Measurements from ENCODE around the gene CCDC14. TPM values are rescaled to one million over a fixed set of nuclear protein-coding genes. Genes with fewer than 3 reads are reported as not detected.
"Not testable (repeated sequence)": the region's sequence is repeated elsewhere in the genome, so short reads cannot be mapped to it uniquely, and the experiment has no call there.

The CCDC14 gene
- total RNA-seq, 1 experiment from 2014 or later: 50.6 TPM

DNA sequence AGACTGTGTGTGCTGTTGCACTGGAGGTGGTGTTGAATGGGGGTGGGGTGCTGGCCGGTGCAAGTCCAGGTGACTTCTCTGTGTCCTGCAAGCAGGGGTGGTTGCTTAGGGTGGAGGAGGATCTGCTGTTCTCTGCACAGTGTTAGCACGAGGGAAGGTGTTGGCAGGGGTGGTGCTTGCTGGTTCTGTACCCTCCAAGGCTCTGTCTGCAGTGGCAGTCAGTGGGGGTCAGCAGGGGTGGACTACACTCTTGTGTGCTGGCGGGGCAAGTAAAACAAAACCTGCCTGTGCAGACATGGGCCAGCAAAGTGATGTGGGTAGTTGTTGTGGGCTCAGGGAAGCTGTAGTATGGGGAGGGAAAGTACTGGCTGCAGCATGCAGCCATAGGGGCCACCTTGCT, 25.4 kb upstream of the CCDC14 start:
- Histone ChIP-seq H3F3A (ENCODE audit: insufficient read depth, low read depth) (no peaks in the 10 kb centered on the region), H3K36me3 (ENCODE audit: low read depth) (no peaks in the 10 kb centered on the region), H3K4me1 (replicated peaks; ENCODE audit: insufficient read depth) (no peaks in the 10 kb centered on the region), H3K9me2 (ENCODE audit: insufficient read depth) (no peaks in the 10 kb centered on the region; the same call in 1 of the 2 replicates), H2AFZ (no peak overlapping the region), H3K27me3 (ENCODE audit: insufficient read depth, low read depth) (peaks cover 75% of the 10 kb centered on the region), H3K4me3 (no peak overlapping the region), H3K27ac (no peak overlapping the region), H3K4me2 (no peak overlapping the region), H3K9me3 (ENCODE audit: insufficient read depth, low read depth) (no peaks in the 10 kb centered on the region), H4K20me1 (ENCODE audit: insufficient read depth) (no peaks in the 10 kb centered on the region), H3K79me2 (ENCODE audit: low read depth) (no peaks in the 10 kb centered on the region)
- no TSS peak for BruUV-seq (replicated peaks)
- CTCF ChIA-PET: no interaction called here
- TF ChIP-seq EZH2 (IDR thresholded peaks at IDR 0.05; ENCODE audit: low read depth): no peak
- TF ChIP-seq, protein P1, sequence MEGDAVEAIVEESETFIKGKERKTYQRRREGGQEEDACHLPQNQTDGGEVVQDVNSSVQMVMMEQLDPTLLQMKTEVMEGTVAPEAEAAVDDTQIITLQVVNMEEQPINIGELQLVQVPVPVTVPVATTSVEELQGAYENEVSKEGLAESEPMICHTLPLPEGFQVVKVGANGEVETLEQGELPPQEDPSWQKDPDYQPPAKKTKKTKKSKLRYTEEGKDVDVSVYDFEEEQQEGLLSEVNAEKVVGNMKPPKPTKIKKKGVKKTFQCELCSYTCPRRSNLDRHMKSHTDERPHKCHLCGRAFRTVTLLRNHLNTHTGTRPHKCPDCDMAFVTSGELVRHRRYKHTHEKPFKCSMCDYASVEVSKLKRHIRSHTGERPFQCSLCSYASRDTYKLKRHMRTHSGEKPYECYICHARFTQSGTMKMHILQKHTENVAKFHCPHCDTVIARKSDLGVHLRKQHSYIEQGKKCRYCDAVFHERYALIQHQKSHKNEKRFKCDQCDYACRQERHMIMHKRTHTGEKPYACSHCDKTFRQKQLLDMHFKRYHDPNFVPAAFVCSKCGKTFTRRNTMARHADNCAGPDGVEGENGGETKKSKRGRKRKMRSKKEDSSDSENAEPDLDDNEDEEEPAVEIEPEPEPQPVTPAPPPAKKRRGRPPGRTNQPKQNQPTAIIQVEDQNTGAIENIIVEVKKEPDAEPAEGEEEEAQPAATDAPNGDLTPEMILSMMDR (conservative IDR thresholded peaks at IDR 0.05): no peak
- POLR2A ChIA-PET (ENCODE audit: unreplicated experiment): no interaction called here
- intact Hi-C loops (cut with micrococcal nuclease; ENCODE audit: unreplicated experiment): no loop called here
- no peak for DNase-seq

DNA sequence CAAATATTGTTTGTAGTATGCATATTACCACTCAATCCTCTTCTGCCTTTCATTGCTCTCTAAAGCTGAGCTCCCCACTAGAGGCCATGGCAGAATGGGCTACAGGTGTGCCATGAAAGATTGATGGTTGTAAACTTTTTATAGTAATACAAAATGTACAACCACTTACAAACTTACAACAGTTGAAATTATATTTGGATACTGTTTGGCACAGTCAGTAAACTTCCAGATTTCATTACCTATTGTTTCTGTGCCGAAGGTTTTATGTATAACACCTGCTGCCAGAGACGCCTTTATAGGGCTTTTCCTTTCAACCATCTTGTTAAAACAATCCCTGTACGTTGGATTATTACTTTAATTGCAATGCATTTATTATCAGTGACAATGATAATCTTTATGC, 23.9 kb upstream of the CCDC14 start:
- H2AFZ ChIP-seq: no peak overlapping the region
- peaks cover 80% of the 10 kb centered on the region for H3K27me3 ChIP-seq (ENCODE audit: insufficient read depth, low read depth)
- no TSS peak for BruUV-seq (replicated peaks)
- no peaks in the 10 kb centered on the region for H3F3A ChIP-seq (ENCODE audit: insufficient read depth, low read depth)
- intact Hi-C loops (cut with micrococcal nuclease; ENCODE audit: unreplicated experiment): loop anchor here (5.0 kb wide), 1 partner anchor 333 kb away; no protein-coding TSS in a partner anchor
- H3K9me3 ChIP-seq (ENCODE audit: insufficient read depth, low read depth): no peaks in the 10 kb centered on the region
- no peaks in the 10 kb centered on the region for H3K36me3 ChIP-seq (ENCODE audit: low read depth)
- no peak for TF ChIP-seq EZH2 (IDR thresholded peaks at IDR 0.05; ENCODE audit: low read depth)
- TF ChIP-seq, protein P1 (conservative IDR thresholded peaks at IDR 0.05): no peak
- H3K79me2 ChIP-seq (ENCODE audit: low read depth): no peaks in the 10 kb centered on the region
- H3K27ac ChIP-seq: no peak overlapping the region
- CTCF ChIA-PET: no interaction called here
- no peak overlapping the region for H3K4me3 ChIP-seq
- H3K4me2 ChIP-seq: no peak overlapping the region
- no peaks in the 10 kb centered on the region for H4K20me1 ChIP-seq (ENCODE audit: insufficient read depth)
- no peak for DNase-seq
- POLR2A ChIA-PET (ENCODE audit: unreplicated experiment): no interaction called here
- H3K9me2 ChIP-seq (ENCODE audit: insufficient read depth): no peaks in the 10 kb centered on the region; the same call in 1 of the 2 replicates
- no peaks in the 10 kb centered on the region for H3K4me1 ChIP-seq (replicated peaks; ENCODE audit: insufficient read depth)

DNA sequence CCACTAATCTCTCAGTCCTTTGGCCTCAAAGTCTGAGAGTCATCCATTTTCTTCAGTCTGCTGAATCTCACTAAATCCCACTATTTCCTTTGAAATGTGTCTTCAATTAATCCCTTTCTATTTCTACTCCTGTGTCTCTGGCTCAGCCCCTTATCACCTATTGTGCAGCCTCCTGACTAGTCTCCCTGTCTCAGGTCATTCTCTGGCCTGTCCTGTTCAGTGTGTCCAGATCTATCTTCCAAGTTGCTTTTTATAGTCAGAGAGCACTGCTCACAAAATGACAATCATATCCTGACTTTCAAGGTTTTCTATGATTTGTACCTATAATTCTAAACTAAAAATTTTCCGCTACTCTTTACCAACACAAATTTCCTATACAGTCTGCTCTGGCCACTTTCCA, 23.3 kb upstream of the CCDC14 start:
- H3K4me2 ChIP-seq: no peak overlapping the region
- H3K4me1 ChIP-seq (replicated peaks; ENCODE audit: insufficient read depth): no peaks in the 10 kb centered on the region
- H3K36me3 ChIP-seq (ENCODE audit: low read depth): no peaks in the 10 kb centered on the region
- H3K9me3 ChIP-seq (ENCODE audit: insufficient read depth, low read depth): no peaks in the 10 kb centered on the region
- intact Hi-C loops (cut with micrococcal nuclease; ENCODE audit: unreplicated experiment): loop anchor here (5.0 kb wide), 1 partner anchor 332 kb away; no protein-coding TSS in a partner anchor
- no TSS peak for BruUV-seq (replicated peaks)
- POLR2A ChIA-PET (ENCODE audit: unreplicated experiment): interaction anchor here (0.6 kb wide), 1 partner anchor 235 kb away, joined by 3 read pairs; no protein-coding TSS in a partner anchor
- no peaks in the 10 kb centered on the region for H4K20me1 ChIP-seq (ENCODE audit: insufficient read depth)
- H2AFZ ChIP-seq: no peak overlapping the region
- CTCF ChIA-PET: no interaction called here
- no peaks in the 10 kb centered on the region for H3K79me2 ChIP-seq (ENCODE audit: low read depth)
- H3K9me2 ChIP-seq (ENCODE audit: insufficient read depth): no peaks in the 10 kb centered on the region; the same call in 1 of the 2 replicates
- H3K27ac ChIP-seq: no peak overlapping the region
- H3K4me3 ChIP-seq: no peak overlapping the region
- TF ChIP-seq, protein P1 (conservative IDR thresholded peaks at IDR 0.05): no peak
- no peak for TF ChIP-seq EZH2 (IDR thresholded peaks at IDR 0.05; ENCODE audit: low read depth)
- DNase-seq: no peak
- H3K27me3 ChIP-seq (ENCODE audit: insufficient read depth, low read depth): peaks cover 76% of the 10 kb centered on the region
- H3F3A ChIP-seq (ENCODE audit: insufficient read depth, low read depth): no peaks in the 10 kb centered on the region

DNA sequence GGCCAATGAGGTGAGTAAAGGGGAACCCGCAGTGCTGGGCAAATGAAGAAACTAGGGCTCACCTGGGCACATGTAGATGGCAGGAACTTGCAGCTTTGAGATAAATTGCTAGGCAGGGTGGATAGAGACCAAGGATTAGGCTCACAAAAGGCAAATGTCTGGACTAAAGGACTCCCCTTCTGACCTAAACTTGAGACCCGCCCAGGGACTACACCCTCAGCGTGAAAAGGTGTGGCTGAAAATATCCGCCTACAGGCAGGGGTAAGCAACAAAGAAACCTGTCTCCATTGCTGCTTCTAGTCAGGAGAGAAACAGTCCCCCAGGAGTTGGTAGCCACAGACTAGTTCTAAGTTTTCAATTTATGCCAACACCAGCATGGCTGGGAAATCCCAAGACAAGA, 20.3 kb upstream of the CCDC14 start:
- CTCF ChIA-PET: interaction anchor here (0.6 to 1.2 kb wide), 2 partner anchors 329 to 570 kb away, joined by 3 read pairs; no protein-coding TSS in a partner anchor
- DNase-seq; H3K9me2 ChIP-seq (ENCODE audit: insufficient read depth); H3K27ac ChIP-seq; H3K36me3 ChIP-seq (ENCODE audit: low read depth); H4K20me1 ChIP-seq (ENCODE audit: insufficient read depth); H3K9me3 ChIP-seq (ENCODE audit: insufficient read depth, low read depth); H3K4me2 ChIP-seq; BruUV-seq (replicated peaks); H3K4me1 ChIP-seq (replicated peaks; ENCODE audit: insufficient read depth); POLR2A ChIA-PET (ENCODE audit: unreplicated experiment); H2AFZ ChIP-seq; H3K79me2 ChIP-seq (ENCODE audit: low read depth); H3K4me3 ChIP-seq; H3F3A ChIP-seq (ENCODE audit: insufficient read depth, low read depth): not testable (repeated sequence)
- intact Hi-C loops (cut with micrococcal nuclease; ENCODE audit: unreplicated experiment): loop anchor here (5.0 kb wide), 1 partner anchor 329 kb away; no protein-coding TSS in a partner anchor
- peaks cover 57% of the 10 kb centered on the region for H3K27me3 ChIP-seq (ENCODE audit: insufficient read depth, low read depth)

Data from PC-9 (cell line).